ENCODE data around the gene MUCL3. TPM values are rescaled to one million over a fixed set of nuclear protein-coding genes. Genes with fewer than 3 reads are reported as not detected.

Gene MUCL3
- total RNA-seq, 1 experiment from 2014 or later: 0.15 TPM

GRCh38 chr6:30893666-30894065 lies 47.1 kb upstream of the MUCL3 start:
- ChIA-PET CTCF (interaction anchor here (1.3 to 3.1 kb wide), 3 partner anchors 11 to 64 kb away, joined by 5 to 11 read pairs (median 5); no protein-coding TSS in a partner anchor), POLR2A (no interaction called here)
- H3K4me3 Mint-ChIP-seq: no peak overlapping the region
- no peaks in the 10 kb centered on the region for H3K9me3 Mint-ChIP-seq
- DNase-seq (ENCODE audit: low spot score) (no peak), ATAC-seq (no peak)
- no peak overlapping the region for H3K27ac Mint-ChIP-seq
- peaks cover 15% of the 10 kb centered on the region for H3K4me1 Mint-ChIP-seq
- H3K27me3 Mint-ChIP-seq (ENCODE audit: low read depth): no peaks in the 10 kb centered on the region
- TF ChIP-seq NR2C2 (CRISPR knock-in tag; IDR thresholded peaks at IDR 0.05) (no peak), GTF2I (CRISPR knock-in tag; conservative IDR thresholded peaks at IDR 0.05) (no peak), GRHL2 (CRISPR knock-in tag; IDR thresholded peaks at IDR 0.05; ENCODE audit: insufficient replicate concordance, severe bottlenecking) (no peak), MXD4 (CRISPR knock-in tag; IDR thresholded peaks at IDR 0.05; ENCODE audit: borderline replicate concordance) (no peak), ZNF317 (CRISPR knock-in tag; IDR thresholded peaks at IDR 0.05; ENCODE audit: borderline replicate concordance, low read depth) (no peak), PRDM15 (CRISPR knock-in tag; IDR thresholded peaks at IDR 0.05) (no peak), USF2 (CRISPR knock-in tag; IDR thresholded peaks at IDR 0.05) (no peak), ZNF263 (CRISPR knock-in tag; IDR thresholded peaks at IDR 0.05; ENCODE audit: low read depth) (no peak), ATF1 (CRISPR knock-in tag; IDR thresholded peaks at IDR 0.05) (no peak), FOXK1 (CRISPR knock-in tag; IDR thresholded peaks at IDR 0.05) (no peak), CBFB (CRISPR knock-in tag; IDR thresholded peaks at IDR 0.05; ENCODE audit: low read depth) (no peak), ESRRA (CRISPR knock-in tag; IDR thresholded peaks at IDR 0.05; ENCODE audit: borderline replicate concordance) (no peak), IRF1 (CRISPR knock-in tag; IDR thresholded peaks at IDR 0.05) (no peak)
- peaks cover 68% of the 10 kb centered on the region for H3K36me3 Mint-ChIP-seq

GRCh38 chr6:30894381-30894780 lies 46.4 kb upstream of the MUCL3 start:
- Mint-ChIP-seq H3K27ac (no peak overlapping the region), H3K36me3 (peaks cover 73% of the 10 kb centered on the region), H3K27me3 (ENCODE audit: low read depth) (no peaks in the 10 kb centered on the region), H3K4me3 (no peak overlapping the region), H3K4me1 (peaks cover 15% of the 10 kb centered on the region), H3K9me3 (no peaks in the 10 kb centered on the region)
- no peak for ATAC-seq
- no peak for DNase-seq (ENCODE audit: low spot score)
- POLR2A ChIA-PET: no interaction called here
- CTCF ChIA-PET: interaction anchor here (1.7 to 3.1 kb wide), 2 partner anchors 12 to 50 kb away, joined by 5 to 11 read pairs; no protein-coding TSS in a partner anchor
- no peak for TF ChIP-seq E2F1 (CRISPR knock-in tag; IDR thresholded peaks at IDR 0.05)
- TF ChIP-seq RELA (CRISPR knock-in tag; IDR thresholded peaks at IDR 0.05; ENCODE audit: borderline replicate concordance): no peak
- TF ChIP-seq ZSCAN18 (CRISPR knock-in tag; IDR thresholded peaks at IDR 0.05): no peak
- TF ChIP-seq ZNF396 (CRISPR knock-in tag; IDR thresholded peaks at IDR 0.05; ENCODE audit: borderline replicate concordance): no peak
- no peak for TF ChIP-seq ELF4 (CRISPR knock-in tag; IDR thresholded peaks at IDR 0.05; ENCODE audit: low read depth)
- TF ChIP-seq NR2C2 (CRISPR knock-in tag; IDR thresholded peaks at IDR 0.05): no peak
- TF ChIP-seq STAT6 (CRISPR knock-in tag; conservative IDR thresholded peaks at IDR 0.05; ENCODE audit: low read depth): no peak
- no peak for TF ChIP-seq KAT7 (CRISPR knock-in tag; IDR thresholded peaks at IDR 0.05; ENCODE audit: borderline replicate concordance)
- no peak for TF ChIP-seq NFYB (CRISPR knock-in tag; conservative IDR thresholded peaks at IDR 0.05; ENCODE audit: low read depth)
- no peak for TF ChIP-seq SMAD4 (CRISPR knock-in tag; IDR thresholded peaks at IDR 0.05)
- TF ChIP-seq ZNF317 (CRISPR knock-in tag; IDR thresholded peaks at IDR 0.05; ENCODE audit: borderline replicate concordance, low read depth): no peak
- no peak for TF ChIP-seq ZNF219 (CRISPR knock-in tag; IDR thresholded peaks at IDR 0.05; ENCODE audit: borderline replicate concordance)
- TF ChIP-seq OVOL2 (CRISPR knock-in tag; IDR thresholded peaks at IDR 0.05; ENCODE audit: borderline replicate concordance): no peak
- TF ChIP-seq IRF2 (CRISPR knock-in tag; IDR thresholded peaks at IDR 0.05; ENCODE audit: borderline replicate concordance, low read depth): no peak
